Thyroid gland (tissue), 4 donors: ENCODE measurements around the gene NLE1. TPM values are rescaled to one million over a fixed set of nuclear protein-coding genes. Genes with fewer than 3 reads are reported as not detected.
"Not testable (repeated sequence)": the region's sequence is repeated elsewhere in the genome, so short reads cannot be mapped to it uniquely, and the experiment has no call there.

Experiments used
- DNase-seq, 2 donors: peaks; one replicate each; pipeline ENCODE4 v3.0.0-alpha.2; 2019
- H3K27ac ChIP-seq, 3 donors: fragments of 200-600 bp; sonication (generic); 1 replicate in 2 of 3; 2 replicates in 1 of 3; pipeline ENCODE4 v1.5.1; 2016 to 2019; ENCODE audit warnings: mild to moderate bottlenecking in 1 of 3, moderate library complexity in 1 of 3
- H3K27me3 ChIP-seq: fragments of 200-600 bp; sonication (generic); one replicate; pipeline ENCODE4 v1.5.1; 2019
- H3K36me3 ChIP-seq, 2 donors: fragments of 200-600 bp; sonication (generic); one replicate each; pipeline ENCODE4 v1.5.1; 2016 to 2019
- H3K4me1 ChIP-seq, 2 donors: fragments of 200-600 bp; sonication (generic); one replicate each; pipeline ENCODE4 v1.5.1; 2017 to 2019
- H3K4me3 ChIP-seq, 3 donors: fragments of 200-600 bp; sonication (generic); replicated peaks in 1 of 3; 1 replicate in 2 of 3; 2 replicates in 1 of 3; pipeline ENCODE4 v1.5.1; 2016; ENCODE audit warnings: mild to moderate bottlenecking in 1 of 3
- H3K9me3 ChIP-seq: fragments of 200-600 bp; sonication (generic); one replicate; pipeline ENCODE4 v1.5.1; 2017
- POLR2A ChIP-seq, 2 donors: fragments of 450-650 bp; IDR thresholded peaks; one replicate each; pipeline ENCODE4 v1.6.1; 2017; ENCODE audit warnings: antibody characterized with exemption in 2 of 2, mild to moderate bottlenecking in 2 of 2, moderate library complexity in 1 of 2
- WGBS, 2 donors: methylation state at CpG; one replicate each; pipeline ENCODE4 v1.1.5; 2017; 5-methylcytosine and 5-hydroxymethylcytosine counted together
- intact Hi-C: fragments of 100-400 bp; cut with DNase I; formaldehyde crosslinking; loops from one replicate; pipeline ENCODE4 v1.15.1; 2023
- total RNA-seq, 4 donors: library from RNA; depleted of rRNA; stranded (reverse); fragments of >200 nt; gene quantifications; one replicate each; pipeline ENCODE4 v1.2.3, GENCODE V29; 2016
- TF ChIP-seq, protein P1 (sequence below), 6 experiments: fragments of 200-600 bp in 3 of 6; fragments of 450-650 bp in 3 of 6; sonication (generic) in 3 of 6; IDR thresholded peaks; one replicate each; pipeline ENCODE4 v1.5.1; 2016 to 2019; ENCODE audit warnings: antibody characterized with exemption in 6 of 6, mild to moderate bottlenecking in 2 of 6, inconsistent platforms in 1 of 6, moderate library complexity in 1 of 6

The NLE1 gene
- total RNA-seq, 4 donors from 2014 or later: 9.7 to 13.6 (median 11.6) TPM

DNA sequence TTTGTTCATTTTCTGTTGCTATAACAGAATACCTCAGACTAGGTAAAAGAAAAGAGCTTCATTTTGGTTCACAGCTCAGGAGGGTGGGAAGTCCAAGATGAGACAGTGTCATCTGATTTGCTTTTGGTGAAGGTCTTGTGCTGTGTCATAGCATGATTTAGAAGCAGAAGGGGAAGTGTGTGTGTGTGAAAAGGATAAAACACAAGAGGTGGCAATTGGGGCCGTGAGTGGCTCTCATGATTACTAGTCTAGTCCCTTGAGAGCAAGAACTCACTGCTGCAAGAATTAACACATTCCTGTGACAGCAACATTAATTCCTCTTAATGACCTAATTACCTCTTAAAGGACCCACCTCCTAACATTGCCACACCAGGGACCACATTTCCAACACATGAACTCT is 43.7 kb upstream of the NLE1 start:
- Histone ChIP-seq H3K4me3 (no peak overlapping the region), H3K27me3 (no peaks in the 10 kb centered on the region), H3K9me3 (no peaks in the 10 kb centered on the region), H3K36me3 (no peaks in the 10 kb centered on the region), H3K4me1 (no peaks in the 10 kb centered on the region), H3K27ac (no peak overlapping the region)
- intact Hi-C loops: no loop called here
- no peak for DNase-seq
- TF ChIP-seq, protein P1, sequence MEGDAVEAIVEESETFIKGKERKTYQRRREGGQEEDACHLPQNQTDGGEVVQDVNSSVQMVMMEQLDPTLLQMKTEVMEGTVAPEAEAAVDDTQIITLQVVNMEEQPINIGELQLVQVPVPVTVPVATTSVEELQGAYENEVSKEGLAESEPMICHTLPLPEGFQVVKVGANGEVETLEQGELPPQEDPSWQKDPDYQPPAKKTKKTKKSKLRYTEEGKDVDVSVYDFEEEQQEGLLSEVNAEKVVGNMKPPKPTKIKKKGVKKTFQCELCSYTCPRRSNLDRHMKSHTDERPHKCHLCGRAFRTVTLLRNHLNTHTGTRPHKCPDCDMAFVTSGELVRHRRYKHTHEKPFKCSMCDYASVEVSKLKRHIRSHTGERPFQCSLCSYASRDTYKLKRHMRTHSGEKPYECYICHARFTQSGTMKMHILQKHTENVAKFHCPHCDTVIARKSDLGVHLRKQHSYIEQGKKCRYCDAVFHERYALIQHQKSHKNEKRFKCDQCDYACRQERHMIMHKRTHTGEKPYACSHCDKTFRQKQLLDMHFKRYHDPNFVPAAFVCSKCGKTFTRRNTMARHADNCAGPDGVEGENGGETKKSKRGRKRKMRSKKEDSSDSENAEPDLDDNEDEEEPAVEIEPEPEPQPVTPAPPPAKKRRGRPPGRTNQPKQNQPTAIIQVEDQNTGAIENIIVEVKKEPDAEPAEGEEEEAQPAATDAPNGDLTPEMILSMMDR (IDR thresholded peaks at IDR 0.05): no peak
- no peak for TF ChIP-seq POLR2A (IDR thresholded peaks at IDR 0.05)
- WGBS, 2 donors: 30 to 52% methylated on average over 1 of the region's 1 CpG

DNA sequence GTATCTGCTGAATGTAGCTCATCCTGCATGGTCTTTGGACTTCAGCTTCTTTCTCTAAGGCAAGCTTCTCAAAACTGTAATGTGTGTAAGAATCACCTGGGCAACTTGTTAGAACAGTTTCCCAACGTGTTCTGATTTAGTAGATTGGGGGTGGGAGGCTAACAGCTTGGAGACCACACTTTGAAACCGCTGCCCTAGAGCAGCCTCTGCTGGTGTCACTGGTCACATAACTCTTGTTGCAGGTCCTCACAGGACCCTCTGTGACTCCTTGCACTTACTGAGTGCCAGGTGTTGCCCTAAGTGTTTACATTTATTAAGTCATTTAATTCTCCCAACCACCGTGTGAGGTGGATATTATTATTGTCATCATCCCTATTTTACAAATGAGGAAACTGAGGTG is 42.2 kb upstream of the NLE1 start:
- H3K27ac ChIP-seq: no peak overlapping the region
- no peaks in the 10 kb centered on the region for H3K36me3 ChIP-seq
- intact Hi-C loops: no loop called here
- no peak for TF ChIP-seq POLR2A (IDR thresholded peaks at IDR 0.05)
- TF ChIP-seq, protein P1 (IDR thresholded peaks at IDR 0.05): no peak
- 45 to 54% methylated on average over 3 of the region's 3 CpGs for WGBS, 2 donors
- H3K4me1 ChIP-seq: no peaks in the 10 kb centered on the region
- no peaks in the 10 kb centered on the region for H3K27me3 ChIP-seq
- H3K9me3 ChIP-seq: no peaks in the 10 kb centered on the region
- no peak for DNase-seq
- no peak overlapping the region for H3K4me3 ChIP-seq

DNA sequence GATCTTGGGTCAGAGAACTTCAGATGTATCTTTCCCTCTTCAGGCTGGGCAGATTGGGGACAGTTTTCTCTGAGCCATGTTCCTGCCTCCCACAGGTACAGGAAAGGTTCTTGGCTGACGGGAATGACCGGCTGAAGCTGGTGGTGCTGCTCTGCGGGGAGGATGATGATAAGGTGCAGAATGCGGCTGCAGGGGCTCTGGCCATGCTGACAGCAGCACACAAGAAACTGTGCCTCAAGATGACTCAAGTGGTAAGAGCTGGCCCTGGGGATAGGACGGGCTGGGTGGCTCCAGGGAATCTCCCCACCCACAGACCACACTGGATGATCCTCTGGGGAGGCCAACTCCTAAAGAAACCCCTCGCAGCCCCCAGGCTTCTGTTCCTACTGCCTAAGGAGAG is 41.2 kb upstream of the NLE1 start:
- intact Hi-C loops: no loop called here
- 63 to 69% methylated on average over 6 of the region's 6 CpGs for WGBS, 2 donors
- Histone ChIP-seq H3K36me3 (no peaks in the 10 kb centered on the region), H3K27ac (no peak overlapping the region), H3K4me3 (no peak overlapping the region), H3K27me3 (no peaks in the 10 kb centered on the region), H3K4me1 (no peaks in the 10 kb centered on the region), H3K9me3 (no peaks in the 10 kb centered on the region)
- no peak for TF ChIP-seq POLR2A (IDR thresholded peaks at IDR 0.05)
- TF ChIP-seq, protein P1 (IDR thresholded peaks at IDR 0.05): no peak
- no peak for DNase-seq

DNA sequence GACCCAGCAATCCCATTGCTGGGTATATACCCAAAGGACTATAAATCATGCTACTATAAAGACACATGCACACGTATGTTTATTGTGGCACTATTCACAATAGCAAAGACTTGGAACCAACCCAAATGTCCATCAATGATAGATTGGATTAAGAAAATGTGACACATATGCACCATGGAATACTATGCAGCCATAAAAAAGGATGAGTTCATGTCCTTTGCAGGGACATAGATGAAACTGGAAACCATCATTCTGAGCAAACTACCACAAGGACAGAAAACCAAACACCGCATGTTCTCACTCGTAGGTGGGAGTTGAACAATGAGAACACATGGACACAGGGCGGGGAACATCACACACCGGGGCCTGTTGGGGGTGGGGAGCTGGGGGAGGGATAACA is 37.3 kb upstream of the NLE1 start:
- not testable (repeated sequence) for H3K36me3 ChIP-seq, H3K27ac ChIP-seq, H3K9me3 ChIP-seq, H3K4me1 ChIP-seq, H3K4me3 ChIP-seq, H3K27me3 ChIP-seq, DNase-seq
- intact Hi-C loops: loop anchor here (10.0 kb wide), 1 partner anchor 355 kb away; the partner anchor contains the start of gene SLFN12L
- 93 to 99% methylated on average over 5 of the region's 5 CpGs for WGBS, 2 donors

DNA sequence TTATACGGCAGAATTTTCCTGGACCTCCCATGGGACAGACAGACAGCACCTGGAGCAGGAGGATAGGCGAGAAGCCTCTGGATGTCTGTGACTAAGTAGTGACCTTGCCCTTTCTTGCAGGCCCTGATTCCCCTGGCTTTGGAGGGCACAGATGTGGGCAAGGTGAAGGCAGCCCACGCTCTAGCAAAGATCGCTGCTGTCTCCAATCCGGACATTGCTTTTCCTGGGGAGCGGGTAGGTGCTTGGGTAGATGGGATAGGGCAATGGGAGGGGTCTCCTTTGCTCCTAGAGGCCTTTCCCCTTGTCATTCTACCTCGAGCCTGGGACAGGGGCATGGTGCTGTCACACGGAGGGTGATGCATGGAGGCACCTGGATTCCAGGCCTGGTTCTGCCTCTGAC is 34.8 kb upstream of the NLE1 start:
- H3K4me1 ChIP-seq: no peaks in the 10 kb centered on the region
- no peak overlapping the region for H3K4me3 ChIP-seq
- no peak for DNase-seq
- intact Hi-C loops: loop anchor here (10.0 kb wide), 1 partner anchor 358 kb away; the partner anchor contains the start of gene SLFN12L
- no peak overlapping the region for H3K27ac ChIP-seq
- TF ChIP-seq POLR2A (IDR thresholded peaks at IDR 0.05): no peak
- TF ChIP-seq, protein P1 (IDR thresholded peaks at IDR 0.05): no peak
- H3K36me3 ChIP-seq: no peaks in the 10 kb centered on the region
- H3K9me3 ChIP-seq: no peaks in the 10 kb centered on the region
- 76% methylated on average over 4 to 8 of the region's 8 CpGs for WGBS, 2 donors
- H3K27me3 ChIP-seq: no peaks in the 10 kb centered on the region
